ENCODE measurements around the gene HS3ST3B1. TPM values are rescaled to one million over a fixed set of nuclear protein-coding genes. Genes with fewer than 3 reads are reported as not detected.

HS3ST3B1 gene
- total RNA-seq, 1 experiment from 2014 or later = 44.8 TPM

DNA sequence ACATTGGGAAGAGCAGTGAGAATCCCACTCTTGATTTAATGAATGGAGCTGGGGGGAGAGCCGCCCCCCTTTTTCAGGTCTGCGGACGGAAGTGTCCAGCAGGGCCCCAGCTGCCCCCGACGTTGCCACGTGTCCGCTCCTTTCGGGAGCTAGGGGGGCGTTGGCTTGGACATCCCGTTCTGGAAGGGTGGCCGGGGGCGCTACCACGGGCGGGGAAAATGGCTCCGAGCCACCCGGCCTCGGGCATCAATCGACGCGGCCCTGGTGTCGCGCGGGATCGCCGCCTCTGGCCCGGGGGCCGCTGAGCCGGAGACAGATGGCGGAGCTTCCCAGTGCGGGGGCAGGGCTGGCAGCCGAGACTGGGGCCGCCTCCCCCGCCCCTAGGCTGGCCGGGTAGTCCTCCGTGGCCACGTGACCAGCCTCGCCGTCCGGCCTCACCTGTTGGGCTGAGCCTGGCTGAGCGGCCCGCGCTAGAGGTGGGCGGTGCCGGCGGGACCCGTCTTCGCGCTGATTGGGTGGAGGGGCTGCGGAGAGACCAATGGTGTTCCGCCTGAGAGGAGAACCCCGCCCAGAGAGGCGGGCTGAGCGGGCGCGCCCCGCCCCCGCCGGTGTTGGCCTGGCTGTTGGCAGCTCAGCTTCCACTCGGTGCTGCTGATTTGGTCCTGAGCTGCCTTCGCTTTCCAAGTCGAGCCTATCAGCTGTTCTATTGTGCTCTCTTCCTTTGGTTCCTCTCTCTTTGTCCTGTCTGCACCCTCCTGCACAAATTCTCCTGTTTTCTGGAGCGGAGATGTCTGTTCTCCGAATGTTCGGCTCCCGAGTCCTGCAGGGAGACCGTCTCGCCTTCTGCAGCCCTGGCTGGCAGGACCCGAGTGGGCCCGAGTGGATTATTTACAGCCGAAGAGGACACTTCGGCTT lies 8.3 kb downstream of the HS3ST3B1 start:
- Histone ChIP-seq H3K4me3 (peak overlapping the region; percentile 68), H3K9me3 (replicated peaks) (no peaks in the 10 kb centered on the region), H3K4me1 (peaks cover 25% of the 10 kb centered on the region), H3K36me3 (no peaks in the 10 kb centered on the region), H3K27ac (peak overlapping the region; percentile 93), H3K27me3 (no peaks in the 10 kb centered on the region)
- peak; percentile 100 for DNase-seq

DNA sequence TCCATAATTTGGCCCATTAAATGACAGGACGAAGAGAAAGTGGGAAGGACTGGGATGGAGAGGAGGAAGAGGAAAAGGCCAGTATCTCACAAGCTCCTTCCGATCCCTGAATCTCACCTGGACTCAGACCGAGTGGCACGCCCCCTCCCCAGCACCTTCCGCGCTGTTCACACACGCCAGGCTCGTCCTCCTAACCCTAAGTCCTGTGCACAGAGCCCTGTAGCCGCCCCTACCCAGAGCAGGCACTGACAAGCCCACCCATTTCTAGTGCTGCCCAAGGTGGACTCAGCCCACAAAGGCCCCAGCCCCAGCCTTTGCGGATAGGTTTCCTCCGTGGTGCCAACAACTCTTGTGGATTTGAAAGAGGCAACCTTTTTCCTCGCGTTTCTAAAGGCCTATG lies 9.2 kb downstream of the HS3ST3B1 start:
- Histone ChIP-seq H3K27me3 (no peaks in the 10 kb centered on the region), H3K9me3 (replicated peaks) (no peaks in the 10 kb centered on the region), H3K4me1 (peaks cover 25% of the 10 kb centered on the region), H3K36me3 (0 out of 2 replicates have a peak, but pooled peaks cover under 1% of the 10 kb centered on the region), H3K27ac (peak overlapping the region; percentile 93; the same call in 1 of the 2 replicates), H3K4me3 (peak overlapping the region; percentile 68)
- DNase-seq = no peak

DNA sequence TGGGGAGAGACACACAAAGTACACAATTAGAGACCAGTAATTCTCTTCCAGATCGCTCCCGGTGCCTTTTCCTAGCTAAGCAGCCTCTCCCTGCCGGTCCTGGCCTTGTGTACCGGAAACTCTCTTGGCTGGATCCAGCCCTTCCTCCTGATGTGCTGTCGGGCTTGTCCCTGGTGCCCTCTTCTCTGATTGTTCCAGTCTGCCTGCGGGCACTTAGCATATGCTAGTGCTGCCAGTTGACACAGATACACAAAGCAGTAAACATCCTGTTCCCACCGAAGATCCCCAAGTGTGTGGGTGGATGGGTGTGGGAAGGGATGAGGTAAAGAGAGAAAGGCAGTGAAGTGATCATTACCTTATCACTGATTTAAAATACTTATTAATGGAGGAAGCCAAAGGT lies 9.7 kb downstream of the HS3ST3B1 start:
- Histone ChIP-seq H3K36me3 (0 out of 2 replicates have a peak, but pooled peaks cover 2% of the 10 kb centered on the region), H3K27ac (no peak overlapping the region), H3K4me1 (peaks cover 25% of the 10 kb centered on the region), H3K4me3 (no peak overlapping the region), H3K9me3 (replicated peaks) (no peaks in the 10 kb centered on the region), H3K27me3 (no peaks in the 10 kb centered on the region)
- no peak for DNase-seq

DNA sequence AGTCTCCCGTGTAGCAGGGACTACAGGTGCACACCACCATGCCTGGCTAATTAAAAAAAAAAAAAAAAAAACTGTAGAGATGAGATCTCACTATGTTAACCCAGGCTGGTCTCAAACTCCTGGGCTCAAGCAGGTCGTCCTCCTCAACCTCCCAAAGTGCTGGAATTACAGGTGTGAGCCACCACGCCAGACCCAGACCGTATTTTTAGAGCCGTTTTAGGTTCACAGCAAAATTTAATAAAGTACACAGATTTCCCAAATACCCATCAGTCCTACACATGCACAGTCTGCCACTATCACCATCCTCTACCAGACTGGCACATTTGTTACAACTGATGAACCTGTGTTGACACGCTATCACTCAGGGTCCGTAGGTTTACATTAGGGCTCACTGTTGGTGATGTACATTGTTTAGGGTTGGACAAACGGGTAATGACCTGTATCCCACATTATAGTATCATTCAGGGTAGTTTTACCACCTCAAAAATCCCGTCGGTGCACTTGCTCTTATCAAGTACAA lies 10.4 kb downstream of the HS3ST3B1 start:
- no peak overlapping the region for H3K27ac ChIP-seq

DNA sequence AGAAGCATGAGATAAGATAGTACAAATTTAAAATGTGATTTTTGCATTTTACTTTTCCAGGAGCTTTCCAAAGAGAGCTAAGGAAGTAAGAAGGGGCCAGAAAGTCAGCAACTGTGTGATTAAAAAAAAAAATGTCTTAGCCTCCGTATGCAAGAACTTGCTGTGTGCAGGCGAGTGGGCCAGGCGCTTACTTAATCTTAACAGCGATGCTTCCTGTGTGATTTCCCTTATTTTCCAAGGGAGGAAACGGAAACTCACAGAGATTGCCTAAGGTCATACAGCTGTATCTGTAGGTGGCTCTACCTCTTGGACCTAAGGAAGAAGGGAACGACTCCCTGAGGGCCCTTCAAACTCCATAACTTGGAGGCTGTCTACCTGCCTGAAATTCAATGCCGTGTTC lies 11.1 kb downstream of the HS3ST3B1 start:
- H3K4me3 ChIP-seq = no peak overlapping the region
- 0 out of 2 replicates have a peak, but pooled peaks cover 2% of the 10 kb centered on the region for H3K36me3 ChIP-seq
- H3K4me1 ChIP-seq = peaks cover 13% of the 10 kb centered on the region
- H3K27ac ChIP-seq = no peak overlapping the region
- H3K9me3 ChIP-seq (replicated peaks) = no peaks in the 10 kb centered on the region
- H3K27me3 ChIP-seq = no peaks in the 10 kb centered on the region
- no peak for DNase-seq

More for the DNA sequence above, 10.4 kb downstream of the HS3ST3B1 start:
- 0 out of 2 replicates have a peak, but pooled peaks cover 2% of the 10 kb centered on the region for H3K36me3 ChIP-seq
- H3K4me1 ChIP-seq = peaks cover 21% of the 10 kb centered on the region
- no peaks in the 10 kb centered on the region for H3K9me3 ChIP-seq (replicated peaks)
- H3K4me3 ChIP-seq = no peak overlapping the region
- H3K27me3 ChIP-seq = no peaks in the 10 kb centered on the region
- no peak for DNase-seq

DNA sequence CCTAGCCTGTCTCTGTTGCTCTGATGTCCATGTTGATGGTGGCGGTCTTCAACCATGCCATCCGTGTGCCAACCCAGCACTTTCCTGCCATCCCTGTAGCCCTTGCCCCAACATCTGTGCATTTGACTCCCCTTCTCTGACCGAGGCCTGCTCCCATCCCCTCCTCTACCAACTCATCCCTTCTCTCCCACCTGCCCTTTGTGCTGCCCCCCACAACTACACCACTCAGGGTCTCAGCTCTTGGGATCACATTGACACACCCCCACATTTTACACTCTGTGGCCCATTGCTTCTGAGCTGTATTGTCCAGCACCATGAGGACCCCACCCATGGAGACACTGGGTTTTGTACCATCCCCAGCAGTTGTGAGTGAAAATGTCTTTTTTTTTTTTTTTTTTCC lies 11.6 kb downstream of the HS3ST3B1 start:
- DNase-seq = no peak
- Histone ChIP-seq H3K4me3 (no peak overlapping the region), H3K27ac (no peak overlapping the region), H3K36me3 (0 out of 2 replicates have a peak, but pooled peaks cover 2% of the 10 kb centered on the region), H3K9me3 (replicated peaks) (no peaks in the 10 kb centered on the region), H3K4me1 (peaks cover 8% of the 10 kb centered on the region), H3K27me3 (no peaks in the 10 kb centered on the region)

DNA sequence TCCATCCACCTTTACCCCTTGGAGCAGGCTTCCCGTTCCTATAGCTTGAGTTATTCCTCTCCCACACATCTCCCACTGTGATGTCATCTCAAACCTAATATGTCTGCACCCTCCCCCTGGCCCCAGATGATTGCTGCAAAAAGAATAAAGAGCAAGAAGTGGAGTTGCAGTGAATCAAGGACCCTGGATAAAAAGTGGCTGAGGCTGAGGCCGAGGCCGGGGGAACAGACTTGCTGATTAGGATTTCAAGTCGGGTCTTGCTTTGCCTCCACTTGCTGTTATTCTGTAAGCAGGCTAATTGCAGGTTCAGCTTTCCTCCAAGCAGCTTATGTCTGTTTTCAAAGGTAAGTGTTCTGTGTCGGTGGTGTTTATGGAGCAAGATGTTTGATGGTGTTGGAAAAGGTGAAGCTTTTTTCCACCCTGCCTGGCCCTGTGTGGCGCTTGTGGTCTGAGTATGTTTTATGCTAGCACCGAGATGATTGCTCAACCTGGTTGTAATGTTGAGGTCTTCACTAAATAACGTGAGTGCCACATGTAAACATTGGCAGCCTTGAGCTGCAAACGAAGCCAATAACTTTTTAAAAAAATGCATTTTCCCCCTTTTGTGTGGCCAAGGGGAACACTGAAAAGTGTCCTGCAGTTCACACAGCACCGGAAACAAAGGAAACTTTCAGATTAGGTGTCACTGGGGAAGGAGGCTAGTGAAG lies 15.4 kb downstream of the HS3ST3B1 start:
- Histone ChIP-seq H3K4me3 (no peak overlapping the region), H3K36me3 (0 out of 2 replicates have a peak, but pooled peaks cover 2% of the 10 kb centered on the region), H3K9me3 (replicated peaks) (no peaks in the 10 kb centered on the region), H3K27ac (no peak overlapping the region), H3K27me3 (no peaks in the 10 kb centered on the region), H3K4me1 (no peaks in the 10 kb centered on the region)
- DNase-seq = no peak

DNA sequence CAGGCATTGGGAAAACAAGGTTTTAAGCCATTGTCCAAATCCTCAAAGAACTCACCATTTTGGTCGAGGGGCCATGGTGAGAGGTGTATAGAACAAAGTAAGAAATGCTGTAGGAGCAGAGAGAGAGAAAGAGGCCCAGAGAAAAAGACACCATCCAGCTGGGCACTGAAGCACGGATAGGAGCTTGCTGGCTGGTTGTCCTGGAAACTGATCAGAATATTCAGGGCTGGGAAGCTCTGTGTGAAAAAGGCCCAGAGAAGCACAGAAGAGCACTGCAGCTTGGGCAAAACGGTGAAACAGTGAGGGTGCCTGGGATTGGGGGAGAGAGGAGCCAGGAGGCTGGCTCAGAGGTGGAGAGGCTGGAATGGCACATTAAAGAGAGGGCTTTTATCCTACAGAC lies 16.5 kb downstream of the HS3ST3B1 start:
- Histone ChIP-seq H3K36me3 (0 out of 2 replicates have a peak, but pooled peaks cover 2% of the 10 kb centered on the region), H3K4me1 (no peaks in the 10 kb centered on the region), H3K9me3 (replicated peaks) (no peaks in the 10 kb centered on the region), H3K27ac (no peak overlapping the region), H3K27me3 (no peaks in the 10 kb centered on the region), H3K4me3 (no peak overlapping the region)
- no peak for DNase-seq

DNA sequence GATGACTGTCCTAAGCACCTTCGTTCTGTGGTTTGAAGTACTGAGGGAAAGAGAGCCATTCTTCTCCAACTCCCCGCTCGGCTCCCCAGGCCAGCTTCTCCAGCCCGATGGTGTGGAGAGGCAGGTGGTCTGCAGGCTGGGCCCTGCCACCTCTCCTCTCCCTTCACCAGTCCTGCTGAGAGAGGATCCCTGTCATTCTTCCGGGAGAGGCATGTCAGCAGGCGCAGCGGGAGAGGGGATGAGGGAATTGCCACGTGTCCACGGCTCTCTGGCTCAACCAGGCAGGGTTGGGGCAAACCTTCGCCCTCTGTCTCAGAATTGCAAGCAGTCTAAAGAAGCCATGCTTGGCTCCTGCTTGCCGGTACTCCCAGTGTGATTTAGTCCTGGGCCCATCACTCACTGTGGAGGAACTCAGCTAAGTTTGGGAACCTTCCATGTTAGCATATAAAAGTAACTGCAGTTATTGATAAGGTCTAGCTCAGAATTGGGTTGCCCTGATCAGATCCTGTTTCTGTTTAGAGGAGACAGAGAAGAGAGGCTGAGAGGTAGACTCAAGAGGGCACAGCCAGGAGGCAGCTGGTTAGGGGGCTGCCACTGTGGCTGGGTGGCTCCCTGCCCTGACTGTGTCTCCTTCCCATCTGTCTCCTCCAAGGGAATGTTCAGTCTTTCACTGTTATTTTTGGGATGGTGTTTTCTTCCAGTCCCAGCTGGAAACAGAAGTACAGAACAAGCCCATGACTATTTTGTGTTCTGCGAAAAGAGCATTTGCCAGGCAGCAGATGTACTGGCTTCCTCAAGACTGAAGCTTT lies 17.4 kb downstream of the HS3ST3B1 start:
- no peak for DNase-seq
- Histone ChIP-seq H3K36me3 (0 out of 2 replicates have a peak, but pooled peaks cover 2% of the 10 kb centered on the region), H3K27me3 (no peaks in the 10 kb centered on the region), H3K9me3 (replicated peaks) (no peaks in the 10 kb centered on the region), H3K4me3 (no peak overlapping the region), H3K4me1 (no peaks in the 10 kb centered on the region), H3K27ac (no peak overlapping the region)

DNA sequence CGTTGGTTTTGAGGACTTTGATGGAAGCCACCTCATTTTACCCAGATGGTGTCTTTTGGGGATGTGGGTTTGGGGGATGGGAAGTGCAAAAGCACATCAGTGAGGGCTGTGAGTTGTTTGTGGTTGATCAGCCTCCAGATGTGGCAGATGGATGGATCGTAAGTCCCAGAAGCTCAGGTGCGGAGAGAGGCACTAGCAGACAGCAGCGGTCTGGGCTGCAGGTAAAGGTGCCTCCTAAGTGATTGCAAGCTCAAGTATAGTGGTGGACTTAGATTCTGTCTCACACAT lies 18.0 kb downstream of the HS3ST3B1 start:
- H3K4me1 ChIP-seq = no peaks in the 10 kb centered on the region
- H3K4me3 ChIP-seq = no peak overlapping the region
- no peaks in the 10 kb centered on the region for H3K27me3 ChIP-seq
- no peak for DNase-seq
- H3K27ac ChIP-seq = no peak overlapping the region
- no peaks in the 10 kb centered on the region for H3K9me3 ChIP-seq (replicated peaks)
- 0 out of 2 replicates have a peak, but pooled peaks cover 2% of the 10 kb centered on the region for H3K36me3 ChIP-seq

DNA sequence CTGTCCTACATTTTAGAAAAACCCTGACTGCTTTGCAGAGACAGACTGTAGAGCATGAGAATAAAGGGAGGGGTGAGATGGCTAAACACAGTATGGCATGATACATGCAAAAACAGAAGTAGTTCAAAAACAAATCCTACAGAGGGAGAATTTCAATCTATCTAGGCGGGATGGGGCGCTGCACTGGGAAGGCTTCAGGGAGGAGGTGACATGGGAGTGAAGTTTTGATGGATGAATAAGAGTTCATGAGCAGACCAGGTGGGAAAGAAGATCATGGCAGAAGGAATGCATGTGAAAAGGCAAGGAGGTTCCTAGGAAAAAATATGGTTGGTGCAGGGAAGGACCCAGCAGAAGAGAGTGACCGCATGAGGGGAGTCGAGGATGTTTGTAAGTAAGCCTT lies 19.2 kb downstream of the HS3ST3B1 start:
- Histone ChIP-seq H3K27ac (no peak overlapping the region), H3K27me3 (no peaks in the 10 kb centered on the region), H3K9me3 (replicated peaks) (no peaks in the 10 kb centered on the region), H3K4me3 (no peak overlapping the region), H3K4me1 (no peaks in the 10 kb centered on the region), H3K36me3 (0 out of 2 replicates have a peak, but pooled peaks cover 2% of the 10 kb centered on the region)
- DNase-seq = no peak

DNA sequence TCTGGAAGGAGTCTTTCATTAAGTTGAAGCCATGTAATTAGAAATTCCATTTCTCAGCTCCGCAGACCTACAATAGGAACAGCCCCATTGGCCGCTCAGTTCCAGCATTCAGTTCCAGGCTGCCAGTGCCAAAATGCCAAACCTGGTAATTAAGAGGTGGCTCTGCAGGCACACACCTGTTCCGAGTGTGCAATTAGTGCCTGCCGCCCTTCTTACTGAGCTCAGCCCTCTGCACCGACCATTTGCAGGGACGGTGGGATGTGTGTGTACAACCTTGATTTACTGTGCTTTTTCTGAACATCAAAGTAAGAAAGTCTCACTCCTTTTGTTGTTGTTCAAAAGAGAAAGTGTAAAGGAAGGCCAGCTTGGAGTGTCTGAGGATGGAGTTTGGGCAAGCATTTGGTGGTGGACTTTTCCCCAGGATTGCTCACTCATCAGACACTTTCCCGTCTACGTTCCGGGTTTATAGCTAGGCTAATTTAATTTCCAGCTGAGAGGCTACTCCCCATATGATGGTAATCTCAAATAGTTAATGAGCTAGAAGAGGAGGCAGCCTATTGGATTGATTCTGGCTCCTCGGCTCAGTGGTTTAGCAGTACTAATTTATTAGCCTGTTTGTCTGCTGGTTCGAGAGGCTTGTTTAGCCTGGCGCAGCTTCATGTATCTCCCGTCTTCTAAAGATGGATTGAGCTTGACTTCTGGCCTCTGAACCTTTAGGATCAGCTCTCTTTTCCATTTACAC lies 20.0 kb downstream of the HS3ST3B1 start:
- DNase-seq = no peak
- Histone ChIP-seq H3K27ac (no peak overlapping the region), H3K9me3 (replicated peaks) (no peaks in the 10 kb centered on the region), H3K4me3 (no peak overlapping the region), H3K27me3 (no peaks in the 10 kb centered on the region), H3K4me1 (no peaks in the 10 kb centered on the region), H3K36me3 (no peaks in the 10 kb centered on the region)

DNA sequence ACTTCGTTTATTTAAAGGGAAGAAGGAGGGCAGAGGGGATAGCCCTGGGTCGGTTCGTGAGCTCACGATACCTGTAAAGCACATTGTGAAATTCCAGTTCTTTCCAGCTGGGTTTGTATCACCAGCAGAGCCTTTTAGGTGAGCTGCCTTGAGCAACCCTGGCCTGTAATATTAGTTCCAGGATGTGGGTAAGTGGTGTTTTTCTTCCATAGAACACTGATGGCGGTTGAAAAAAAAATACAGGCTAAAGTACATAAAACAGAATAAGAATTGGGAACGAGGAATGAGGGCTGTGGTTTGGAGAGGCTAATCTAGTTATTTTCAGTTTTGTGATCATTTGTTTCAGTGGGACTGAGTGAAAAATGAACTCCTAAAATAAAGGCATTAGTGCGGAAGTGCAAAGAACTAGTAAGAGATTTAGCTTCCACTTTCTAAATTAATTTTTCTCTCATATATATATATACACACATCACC lies 20.6 kb downstream of the HS3ST3B1 start:
- no peak for DNase-seq
- no peak overlapping the region for H3K27ac ChIP-seq
- no peaks in the 10 kb centered on the region for H3K27me3 ChIP-seq
- H3K9me3 ChIP-seq (replicated peaks) = no peaks in the 10 kb centered on the region
- no peaks in the 10 kb centered on the region for H3K4me1 ChIP-seq
- no peaks in the 10 kb centered on the region for H3K36me3 ChIP-seq
- no peak overlapping the region for H3K4me3 ChIP-seq

Measured in SJCRH30 (cell line).